ENCODE results near the gene HOXC10. TPM values are rescaled to one million over a fixed set of nuclear protein-coding genes. Genes with fewer than 3 reads are reported as not detected.

Gene HOXC10
- 3.1 and 5.2 TPM in 2 replicates for total RNA-seq

DNA sequence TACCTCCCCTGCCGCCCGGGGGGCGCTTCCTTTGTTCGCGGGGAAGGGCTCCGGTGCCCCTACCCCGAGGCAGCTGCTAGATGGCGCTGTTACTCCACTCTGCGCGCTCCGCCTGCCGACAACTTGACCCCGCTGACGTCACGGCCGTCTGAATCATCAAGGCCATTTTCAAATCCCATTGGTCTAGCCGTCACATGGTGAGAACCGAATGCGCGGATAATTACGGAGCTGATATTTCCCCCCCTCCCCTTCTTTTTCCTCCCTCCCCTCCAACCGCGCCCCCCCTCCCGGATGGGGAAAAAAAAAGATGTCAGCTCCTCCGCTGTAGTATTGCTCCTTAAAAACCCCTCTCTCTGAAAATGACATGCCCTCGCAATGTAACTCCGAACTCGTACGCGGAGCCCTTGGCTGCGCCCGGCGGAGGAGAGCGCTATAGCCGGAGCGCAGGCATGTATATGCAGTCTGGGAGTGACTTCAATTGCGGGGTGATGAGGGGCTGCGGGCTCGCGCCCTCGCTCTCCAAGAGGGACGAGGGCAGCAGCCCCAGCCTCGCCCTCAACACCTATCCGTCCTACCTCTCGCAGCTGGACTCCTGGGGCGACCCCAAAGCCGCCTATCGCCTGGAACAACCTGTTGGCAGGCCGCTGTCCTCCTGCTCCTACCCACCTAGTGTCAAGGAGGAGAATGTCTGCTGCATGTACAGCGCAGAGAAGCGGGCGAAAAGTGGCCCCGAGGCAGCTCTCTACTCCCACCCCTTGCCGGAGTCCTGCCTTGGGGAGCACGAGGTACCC is at the start of gene HOXC10:
Gene HOXC10, plus strand, starts transcription at position 246 of the 791 bp plus-strand sequence. Its CDS starts 114 bp downstream, at position 360.

DNA sequence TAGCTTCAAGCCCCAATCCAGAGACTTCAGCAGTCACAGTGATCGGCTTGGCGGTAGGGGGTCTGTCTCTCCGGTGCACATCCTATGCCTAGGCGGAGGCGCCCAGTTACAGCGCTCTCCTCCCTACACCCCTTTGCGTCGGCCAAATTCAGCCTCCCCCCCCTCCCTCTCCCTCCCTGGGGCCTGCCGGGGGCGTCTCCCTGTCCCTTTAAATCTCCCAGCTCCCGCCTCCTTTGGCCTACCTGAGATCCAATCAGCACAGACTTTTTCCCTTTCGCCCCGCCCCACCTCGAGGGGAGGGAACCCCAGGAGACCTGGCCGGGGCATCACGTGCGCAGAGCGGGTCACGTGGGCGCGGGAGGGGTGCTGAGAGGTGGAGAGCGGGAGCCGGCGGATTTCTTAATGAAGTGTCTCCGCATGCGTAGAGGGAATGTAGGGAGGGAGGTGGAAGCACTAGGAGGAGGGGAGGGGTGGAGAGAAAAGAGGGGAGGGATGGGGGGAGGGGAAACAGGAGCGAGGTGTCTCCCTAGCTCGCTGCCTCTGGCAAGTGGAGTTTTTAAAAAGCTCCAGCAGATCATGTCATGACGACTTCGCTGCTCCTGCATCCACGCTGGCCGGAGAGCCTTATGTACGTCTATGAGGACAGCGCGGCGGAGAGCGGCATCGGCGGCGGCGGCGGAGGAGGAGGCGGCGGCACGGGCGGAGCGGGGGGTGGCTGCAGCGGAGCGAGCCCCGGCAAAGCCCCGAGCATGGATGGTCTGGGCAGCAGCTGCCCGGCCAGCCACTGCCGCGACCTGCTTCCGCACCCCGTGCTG is 46.4 kb upstream of the HOXC10 start, which contains the start of gene HOXC13:
Gene HOXC13, plus strand, starts transcription at position 506 of the 815 bp plus-strand sequence. Its CDS starts 76 bp downstream, at position 582.

DNA sequence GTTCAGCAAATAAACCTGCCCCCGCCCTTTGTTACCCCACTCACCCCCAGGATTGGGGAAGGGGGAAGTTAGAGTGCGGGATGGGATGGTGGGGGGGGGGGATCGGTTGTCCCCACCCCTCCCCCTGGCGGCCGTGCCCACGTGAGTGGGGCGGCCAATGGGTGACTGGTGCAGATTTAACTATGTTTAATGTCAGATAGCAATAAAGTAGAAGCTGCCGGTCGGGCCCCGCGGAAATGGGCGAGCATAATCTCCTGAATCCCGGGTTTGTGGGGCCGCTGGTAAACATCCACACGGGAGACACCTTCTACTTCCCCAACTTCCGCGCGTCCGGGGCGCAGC is 30.3 kb upstream of the HOXC10 start, which contains the start of gene HOXC12:
Gene HOXC12, plus strand, starts transcription at position 210 of the 342 bp plus-strand sequence. Its CDS starts 27 bp downstream, at position 237.

DNA sequence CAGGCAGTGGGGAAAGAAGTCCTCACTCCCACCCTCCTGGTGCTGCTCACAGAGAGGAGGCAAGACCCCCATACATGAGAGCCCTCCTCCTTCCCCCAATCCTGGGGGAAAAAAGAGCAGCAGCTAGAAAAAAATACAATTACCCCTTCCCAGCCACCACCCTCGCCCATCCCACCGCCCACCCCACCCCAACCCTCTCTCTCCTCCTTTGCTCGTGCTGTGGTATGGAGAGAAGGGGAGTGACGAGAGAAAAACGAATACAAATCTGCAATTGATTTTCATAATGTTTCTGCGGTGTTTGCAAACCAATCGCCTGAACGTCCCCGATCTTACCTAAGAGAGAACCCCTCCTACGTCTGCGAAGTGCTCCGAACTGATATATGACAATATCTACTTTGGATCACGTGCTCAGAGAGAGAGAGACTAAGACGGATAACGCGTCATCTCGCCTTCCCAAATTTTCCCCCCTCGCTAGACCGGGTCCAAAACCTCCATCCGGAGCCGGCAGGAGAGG is 12.2 kb upstream of the HOXC10 start, which contains the start of gene HOXC11:
Gene HOXC11, plus strand, starts transcription at position 405 of the 514 bp plus-strand sequence. CDS start 116 bp downstream, outside the sequence.

DNA sequence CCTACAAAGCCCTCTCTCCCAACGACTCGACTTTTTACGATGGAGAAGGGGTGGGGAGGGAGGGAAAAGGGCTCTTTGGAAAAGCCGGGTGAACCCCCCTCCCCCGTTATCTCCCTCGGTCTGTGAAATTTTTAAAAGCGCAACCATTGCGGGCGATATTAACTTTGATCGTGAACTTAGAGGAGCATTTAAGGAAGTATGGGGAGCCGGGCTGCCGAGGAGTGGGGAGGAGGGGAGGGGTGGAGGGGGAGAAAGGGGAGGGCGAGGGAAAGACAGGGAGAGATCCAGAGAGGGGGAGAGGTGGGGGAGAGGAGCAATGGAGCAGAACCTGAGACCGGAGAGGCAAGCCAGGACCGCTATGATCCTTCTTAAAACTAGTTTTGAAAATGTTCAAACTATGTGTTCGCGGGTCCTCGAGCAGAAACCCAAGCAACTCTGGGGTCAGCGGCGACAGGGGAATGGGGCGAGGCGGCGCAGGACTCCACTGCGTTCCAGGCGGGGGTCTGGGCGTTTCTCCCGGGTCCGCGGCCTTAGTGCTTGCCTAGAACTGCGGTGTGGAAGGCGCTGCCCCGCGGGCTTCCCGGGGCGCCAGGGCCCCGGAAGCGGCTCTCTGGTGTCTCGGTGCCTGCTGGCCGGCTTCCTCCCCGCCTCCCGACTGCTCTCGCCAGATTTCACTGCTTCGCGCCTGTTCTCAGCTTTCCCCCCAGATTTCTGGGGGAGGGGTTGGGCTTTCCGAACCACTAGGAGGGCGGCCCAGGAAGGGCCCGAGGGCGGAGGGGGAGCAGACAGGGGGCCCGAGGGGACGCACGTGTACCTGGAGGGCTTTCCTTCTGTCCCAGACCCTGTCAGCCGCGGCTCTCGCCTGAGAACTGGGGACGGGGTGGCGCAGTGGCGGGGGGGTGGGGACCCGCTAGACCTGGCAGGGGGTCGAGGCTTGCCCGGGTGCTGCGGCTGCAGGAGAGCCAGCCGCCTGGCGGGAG is 10.6 kb upstream of the HOXC10 start, which contains the start of gene HOTAIR:
Gene HOTAIR, minus strand, starts transcription at position 871 of the 980 bp plus-strand sequence.

DNA sequence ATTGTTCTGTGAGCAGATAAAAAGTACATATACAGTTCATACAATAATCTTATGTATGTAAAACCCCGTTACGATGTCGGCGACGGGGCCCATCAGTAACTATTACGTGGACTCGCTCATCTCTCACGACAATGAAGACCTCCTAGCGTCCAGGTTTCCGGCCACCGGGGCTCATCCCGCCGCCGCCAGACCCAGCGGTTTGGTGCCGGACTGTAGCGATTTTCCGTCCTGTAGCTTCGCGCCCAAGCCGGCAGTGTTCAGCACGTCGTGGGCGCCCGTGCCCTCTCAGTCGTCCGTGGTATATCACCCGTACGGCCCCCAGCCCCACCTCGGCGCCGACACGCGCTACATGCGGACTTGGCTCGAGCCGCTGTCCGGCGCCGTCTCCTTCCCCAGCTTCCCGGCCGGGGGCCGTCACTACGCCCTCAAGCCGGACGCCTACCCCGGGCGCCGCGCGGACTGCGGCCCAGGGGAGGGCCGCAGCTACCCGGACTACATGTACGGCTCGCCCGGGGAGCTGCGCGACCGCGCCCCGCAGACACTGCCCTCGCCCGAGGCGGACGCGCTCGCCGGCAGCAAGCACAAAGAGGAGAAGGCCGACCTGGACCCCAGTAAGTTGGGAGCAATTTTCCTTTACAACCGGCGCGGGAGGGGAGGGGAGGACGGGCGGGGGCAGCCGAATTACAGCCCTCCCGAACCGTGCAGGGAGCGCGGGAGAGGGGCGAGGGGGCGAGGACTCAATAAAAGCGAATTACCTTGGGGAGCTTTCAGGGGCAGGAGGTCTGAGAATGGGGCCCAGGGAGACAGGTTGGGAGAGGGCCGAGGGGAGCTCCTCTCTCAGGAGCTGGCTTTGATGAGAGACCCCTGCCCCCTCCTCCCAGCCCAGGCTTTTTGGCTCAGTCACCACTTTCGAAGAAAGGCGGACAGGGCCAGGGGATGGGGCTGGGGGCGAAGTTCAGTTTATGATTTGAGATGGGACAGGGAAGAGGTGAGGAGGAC is 15.5 kb downstream of the HOXC10 start, which contains the start of gene HOXC9:
Gene HOXC9, plus strand, starts transcription at position 46 of the 999 bp plus-strand sequence. Its CDS starts 28 bp downstream, at position 74.

DNA sequence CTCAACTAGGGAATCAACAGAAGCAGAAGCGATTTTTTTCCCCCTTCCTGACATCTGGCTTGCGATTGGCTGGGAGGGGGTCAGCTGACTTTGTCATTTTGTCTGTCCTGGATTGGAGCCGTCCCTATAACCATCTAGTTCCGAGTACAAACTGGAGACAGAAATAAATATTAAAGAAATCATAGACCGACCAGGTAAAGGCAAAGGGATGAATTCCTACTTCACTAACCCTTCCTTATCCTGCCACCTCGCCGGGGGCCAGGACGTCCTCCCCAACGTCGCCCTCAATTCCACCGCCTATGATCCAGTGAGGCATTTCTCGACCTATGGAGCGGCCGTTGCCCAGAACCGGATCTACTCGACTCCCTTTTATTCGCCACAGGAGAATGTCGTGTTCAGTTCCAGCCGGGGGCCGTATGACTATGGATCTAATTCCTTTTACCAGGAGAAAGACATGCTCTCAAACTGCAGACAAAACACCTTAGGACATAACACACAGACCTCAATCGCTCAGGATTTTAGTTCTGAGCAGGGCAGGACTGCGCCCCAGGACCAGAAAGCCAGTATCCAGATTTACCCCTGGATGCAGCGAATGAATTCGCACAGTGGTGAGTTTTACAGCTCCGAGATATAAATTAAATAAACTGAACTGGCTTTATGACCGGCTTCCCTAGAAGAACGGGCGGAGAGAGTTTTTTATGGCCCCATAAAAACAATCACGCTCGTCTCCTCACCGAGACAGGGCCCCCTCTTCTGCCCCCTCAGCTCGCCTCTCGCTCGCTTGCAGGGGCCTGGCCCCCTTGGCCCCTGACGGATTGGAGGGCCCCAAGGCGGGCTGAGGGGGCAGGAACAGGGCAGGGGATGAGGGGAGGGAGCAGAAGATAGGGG is 43.6 kb downstream of the HOXC10 start, which contains the start of gene HOXC6:
Gene HOXC6, plus strand, starts transcription at position 127 of the 888 bp plus-strand sequence. Its CDS starts 82 bp downstream, at position 209.

DNA sequence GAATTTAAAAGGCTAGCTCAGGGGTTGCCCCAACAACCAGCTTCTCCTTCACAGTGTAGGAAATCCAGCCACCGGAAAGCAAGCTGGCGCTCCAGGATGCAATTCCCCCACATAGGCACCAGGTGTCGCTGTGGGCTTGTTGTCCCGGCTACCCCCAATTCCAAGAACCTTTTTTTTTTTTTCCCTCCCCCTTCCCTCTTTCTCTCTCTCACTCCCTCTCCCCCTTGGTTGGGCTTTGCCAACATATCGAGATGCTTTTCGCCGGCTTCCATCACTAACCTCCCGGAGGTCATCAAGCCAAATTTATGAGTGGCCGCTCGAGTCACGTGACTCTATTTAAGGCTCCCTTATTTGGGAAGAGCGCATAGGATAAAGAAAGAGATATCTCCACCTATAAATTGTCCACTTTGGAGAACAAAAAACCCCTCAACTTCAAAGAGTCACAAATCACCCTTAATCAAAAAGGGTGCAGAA is 47.7 kb downstream of the HOXC10 start, which contains the start of gene HOXC5:
Gene HOXC5, plus strand, starts transcription at position 424 of the 474 bp plus-strand sequence. CDS start 73 bp downstream, outside the sequence.

Small RNA genes within 50 kb of the gene (small RNA-seq; reads per million reads assigned to genes)
- gene AC012531.3 (ENCODE audit: low replicate concordance), result not detected
- gene AC012531.4 (ENCODE audit: low replicate concordance), result not detected
- 0.29 reads per million for gene HOXC5 (ENCODE audit: low replicate concordance)
- 6.9 reads per million, percentile 91 among the genes with 10 or more reads in this experiment for gene MIR196A2 (ENCODE audit: low replicate concordance)
- 23.2 reads per million, percentile 97 among the genes with 10 or more reads in this experiment for gene MIR615 (ENCODE audit: low replicate concordance)
- not detected for gene RF01905 (ENCODE audit: low replicate concordance)
- gene RF01906 (ENCODE audit: low replicate concordance), result not detected

Other genes with a start within 250 kb of the HOXC10 start
- not detected in 2 replicates for gene CISTR, start 233.2 kb upstream of the HOXC10 start, total RNA-seq
- under 0.01 TPM in 1 of 2 replicates, not detected in the other for gene HOXC13, start 46.3 kb upstream of the HOXC10 start, total RNA-seq
- not detected in 2 replicates for gene HOXC12, start 30.2 kb upstream of the HOXC10 start, total RNA-seq
- under 0.01 and 1.1 TPM in 2 replicates for gene HOXC11, start 12.0 kb upstream of the HOXC10 start, total RNA-seq
- gene HOTAIR, start 10.2 kb upstream of the HOXC10 start, total RNA-seq, result 0.43 TPM in 1 of 2 replicates, not detected in the other
- 5.0 and 6.9 TPM in 2 replicates for gene HOXC9, start 15.0 kb downstream of the HOXC10 start, total RNA-seq
- gene HOXC8, start 23.8 kb downstream of the HOXC10 start, total RNA-seq, result 4.3 and 9.8 TPM in 2 replicates
- gene HOXC6, start 43.3 kb downstream of the HOXC10 start, total RNA-seq, result 4.2 and 4.8 TPM in 2 replicates
- 0.66 and 1.9 TPM in 2 replicates for gene HOXC5, start 47.9 kb downstream of the HOXC10 start, total RNA-seq
- gene HOXC4, start 68.7 kb downstream of the HOXC10 start, total RNA-seq, result 1.1 and 2.0 TPM in 2 replicates
- 23.9 and 33.8 TPM in 2 replicates for gene SMUG1, start 203.8 kb downstream of the HOXC10 start, total RNA-seq

Data from placental pericyte (primary cell).